Calu3 (cell line): Measurements from ENCODE around the gene ZNF582. TPM values are rescaled to one million over a fixed set of nuclear protein-coding genes. Genes with fewer than 3 reads are reported as not detected.

Source experiments
- Bru-seq: library from RNA; stranded (reverse); fragments of 400-500 nt; gene quantifications from one replicate; lab custom pipeline; 2021; lab: Mats Ljungman, UMichigan
- BruChase-seq, 2 experiments: library from RNA; stranded (reverse); fragments of 400-500 nt; gene quantifications; one replicate each; lab custom pipeline; 2021; lab: Mats Ljungman, UMichigan
- BruUV-seq: library from RNA; stranded (reverse); fragments of 400-500 nt; replicated peaks from 2 replicates; lab custom pipeline; 2021; lab: Mats Ljungman, UMichigan
- CTCF ChIA-PET: fragments of 300-600 bp; sonication (Branson Sonifier 250); formaldehyde crosslinking; loops from one replicate; lab custom pipeline; 2022; ENCODE audit warnings: antibody characterized with exemption; lab: Charles Lee
- DNase-seq: peaks from one replicate; pipeline ENCODE4 v3.0.0; 2022
- H3K27ac Mint-ChIP-seq: one replicate; pipeline ENCODE4 v1.8.0; 2022; ENCODE audit warnings: mixed read lengths; ENCODE audit not compliant: unreplicated experiment
- H3K27me3 Mint-ChIP-seq: one replicate; pipeline ENCODE4 v1.8.0; 2022; ENCODE audit warnings: mixed read lengths; ENCODE audit not compliant: unreplicated experiment
- H3K36me3 Mint-ChIP-seq: one replicate; pipeline ENCODE4 v1.8.0; 2022; ENCODE audit warnings: mild to moderate bottlenecking, moderate library complexity, mixed read lengths; ENCODE audit not compliant: insufficient read depth, unreplicated experiment
- H3K4me1 Mint-ChIP-seq: one replicate; pipeline ENCODE4 v1.8.0; 2022; ENCODE audit warnings: mild to moderate bottlenecking, low read depth, mixed read lengths; ENCODE audit not compliant: unreplicated experiment
- H3K4me3 Mint-ChIP-seq: one replicate; pipeline ENCODE4 v1.8.0; 2022; ENCODE audit warnings: mild to moderate bottlenecking, low read depth, moderate library complexity, mixed read lengths; ENCODE audit not compliant: unreplicated experiment
- H3K9me3 Mint-ChIP-seq: one replicate; pipeline ENCODE4 v1.8.0; 2022; ENCODE audit warnings: low read depth, mixed read lengths; ENCODE audit not compliant: unreplicated experiment
- intact Hi-C: fragments of 100-400 bp; cut with micrococcal nuclease; formaldehyde crosslinking; loops from one replicate; pipeline ENCODE4 v1.10.0; 2022; ENCODE audit not compliant: unreplicated experiment
- long read RNA-seq: library from polyadenylated mRNA; stranded (forward); transcript quantifications from one replicate; pipeline ENCODE4 v2.0.0, GENCODE V29; 2022
- total RNA-seq: library from RNA; stranded (reverse); gene quantifications from 2 replicates; pipeline ENCODE4 v1.2.3, GENCODE V29; 2022
- TF ChIP-seq, protein P1 (sequence below): fragments of 200-600 bp; IDR thresholded peaks from one replicate; pipeline ENCODE4 v1.8.0; 2022; ENCODE audit warnings: antibody characterized with exemption; ENCODE audit not compliant: unreplicated experiment

ZNF582 gene
- 1.5 and 1.7 TPM in 2 replicates for total RNA-seq
- percentile 50 among the genes with signal in this experiment for Bru-seq, nascent RNA
- percentile 29 among the genes with signal in this experiment for BruChase-seq, experiment 1, labeled RNA remaining after a 6-hour chase
- percentile 38 among the genes with signal in this experiment for BruChase-seq, experiment 2, labeled RNA remaining after a 2-hour chase
- long read RNA-seq = 0 reads

GRCh38 chr19:56393119-56394012, at the start of gene ZNF582:
Gene ZNF582 (minus strand): TSS chr19:56393534. CDS start chr19:56391752, 1,782 bp downstream.
- Mint-ChIP-seq H3K9me3 (peaks cover 36% of the 10 kb centered on the region), H3K27ac (peak within 1 kb of the TSS; percentile 96), H3K27me3 (no peaks in the 10 kb centered on the region), H3K36me3 (peaks cover 8% of the 10 kb centered on the region), H3K4me3 (peak within 1 kb of the TSS; percentile 95), H3K4me1 (peaks cover 8% of the 10 kb centered on the region)
- CTCF ChIA-PET = no interaction called here
- peak; percentile 89 for DNase-seq
- intact Hi-C loops = no loop called here
- TF ChIP-seq, protein P1, sequence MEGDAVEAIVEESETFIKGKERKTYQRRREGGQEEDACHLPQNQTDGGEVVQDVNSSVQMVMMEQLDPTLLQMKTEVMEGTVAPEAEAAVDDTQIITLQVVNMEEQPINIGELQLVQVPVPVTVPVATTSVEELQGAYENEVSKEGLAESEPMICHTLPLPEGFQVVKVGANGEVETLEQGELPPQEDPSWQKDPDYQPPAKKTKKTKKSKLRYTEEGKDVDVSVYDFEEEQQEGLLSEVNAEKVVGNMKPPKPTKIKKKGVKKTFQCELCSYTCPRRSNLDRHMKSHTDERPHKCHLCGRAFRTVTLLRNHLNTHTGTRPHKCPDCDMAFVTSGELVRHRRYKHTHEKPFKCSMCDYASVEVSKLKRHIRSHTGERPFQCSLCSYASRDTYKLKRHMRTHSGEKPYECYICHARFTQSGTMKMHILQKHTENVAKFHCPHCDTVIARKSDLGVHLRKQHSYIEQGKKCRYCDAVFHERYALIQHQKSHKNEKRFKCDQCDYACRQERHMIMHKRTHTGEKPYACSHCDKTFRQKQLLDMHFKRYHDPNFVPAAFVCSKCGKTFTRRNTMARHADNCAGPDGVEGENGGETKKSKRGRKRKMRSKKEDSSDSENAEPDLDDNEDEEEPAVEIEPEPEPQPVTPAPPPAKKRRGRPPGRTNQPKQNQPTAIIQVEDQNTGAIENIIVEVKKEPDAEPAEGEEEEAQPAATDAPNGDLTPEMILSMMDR = no peak
- BruUV-seq = TSS peak; percentile 74

- Mint-ChIP-seq H3K36me3 (no peaks in the 10 kb centered on the region), H3K4me3 (no peak overlapping the region), H3K9me3 (peaks cover 20% of the 10 kb centered on the region), H3K27ac (no peak overlapping the region), H3K4me1 (no peaks in the 10 kb centered on the region), H3K27me3 (no peaks in the 10 kb centered on the region)
- intact Hi-C loops = no loop called here
- no TSS peak for BruUV-seq
- CTCF ChIA-PET = no interaction called here
- DNase-seq = no peak
- TF ChIP-seq, protein P1 = no peak
Observed at GRCh38 chr19:56441206-56441792, 48.0 kb upstream of the ZNF582 start.

- CTCF ChIA-PET = no interaction called here
- BruUV-seq = no TSS peak
Observed at GRCh38 chr19:56423985-56424353, 30.6 kb upstream of the ZNF582 start.

More at GRCh38 chr19:56423985-56424353, 30.6 kb upstream of the ZNF582 start:
- Mint-ChIP-seq H3K4me3 (no peak overlapping the region), H3K4me1 (no peaks in the 10 kb centered on the region), H3K36me3 (no peaks in the 10 kb centered on the region), H3K9me3 (peaks cover 34% of the 10 kb centered on the region), H3K27me3 (no peaks in the 10 kb centered on the region), H3K27ac (no peak overlapping the region)
- TF ChIP-seq, protein P1 = no peak
- no peak for DNase-seq
- intact Hi-C loops = no loop called here
